Inflammatory macrophage treated with lipopolysaccharide for 1 hour (primary cell): ENCODE measurements around the gene CNTN6.
A peak's percentile ranks its signal among the peaks of the same experiment; 100 is the strongest.

ENCODE experiments used
- DNase-seq, 2 donors: peaks; one replicate each; pipeline ENCODE4 v3.0.0-alpha.2; 2020 to 2022

CNTN6 gene

GRCh38 chr3:1092771-1093170, at the start of gene CNTN6:
CNTN6 (plus strand) TSS chr3:1093024; CDS start chr3:1148009, 54,985 bp downstream.
- DNase-seq, result no peak

DNA sequence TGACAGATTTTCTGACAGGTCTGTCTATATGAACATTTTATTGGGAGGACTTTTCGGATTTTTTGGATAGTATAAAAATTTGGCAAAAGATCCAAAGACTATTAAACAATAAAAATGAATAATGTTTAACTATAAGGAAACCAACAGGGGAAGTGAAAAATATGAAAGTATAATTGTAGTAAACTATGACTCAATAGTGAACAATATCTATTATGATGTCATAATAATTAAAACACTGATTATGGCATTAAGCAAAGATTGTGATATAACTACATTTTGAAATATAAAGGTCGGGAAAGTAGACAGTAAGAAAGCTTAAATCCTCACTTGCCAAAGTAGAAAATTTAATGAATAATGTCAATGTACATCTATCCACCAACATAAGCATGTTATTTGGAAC, 44.3 kb upstream of the CNTN6 start:
- DNase-seq, result no peak

GRCh38 chr3:1055870-1056269, 37.0 kb upstream of the CNTN6 start:
- DNase-seq, result no peak

GRCh38 chr3:1056744-1057143, 36.1 kb upstream of the CNTN6 start:
- no peak for DNase-seq

- no peak for DNase-seq
Measured at GRCh38 chr3:1057436-1057835, 35.4 kb upstream of the CNTN6 start.

DNA sequence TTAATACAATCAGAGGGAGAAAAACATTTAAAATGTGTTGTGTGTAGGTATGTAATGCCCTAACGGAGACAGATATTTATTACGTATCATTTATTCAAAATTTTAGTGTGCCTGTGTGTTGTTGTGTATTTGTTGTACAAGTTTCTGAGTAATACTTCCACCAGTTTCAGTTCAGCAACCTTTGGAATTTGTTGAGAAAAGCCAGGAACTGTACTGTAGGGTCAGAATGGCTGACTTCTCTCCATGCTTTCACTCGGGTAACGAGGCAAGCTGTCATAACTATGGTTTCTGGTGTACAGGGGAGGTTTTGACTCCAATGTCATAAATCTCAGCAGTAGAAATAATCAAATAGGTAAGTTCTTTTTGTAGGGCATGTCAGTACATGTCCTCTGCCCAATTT, 23.8 kb upstream of the CNTN6 start:
- no peak for DNase-seq

GRCh38 chr3:1072041-1072440, 20.8 kb upstream of the CNTN6 start:
- DNase-seq, result no peak

- no peak for DNase-seq
Measured at GRCh38 chr3:1079662-1080061, 13.2 kb upstream of the CNTN6 start.

DNA sequence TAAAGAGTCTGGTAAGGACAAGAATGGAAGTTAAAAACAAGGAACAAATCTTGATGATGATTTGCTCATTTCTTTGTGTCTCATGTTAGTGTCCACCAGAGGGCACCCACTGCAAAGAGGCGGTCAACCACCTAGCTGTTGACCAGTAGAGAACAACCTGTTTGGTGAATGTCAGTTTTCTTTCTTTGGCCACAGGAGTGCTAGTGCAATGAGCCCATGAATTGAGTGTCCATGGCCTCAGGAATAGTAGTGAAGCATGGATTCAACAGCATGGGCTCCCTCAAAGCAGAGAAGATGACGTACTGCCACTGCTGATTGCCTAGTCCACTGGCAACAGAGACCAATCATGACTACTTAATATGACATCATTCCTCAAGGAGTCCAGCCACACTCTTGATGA, 10.7 kb upstream of the CNTN6 start:
- peak; percentile 2 to 4 for DNase-seq

DNA sequence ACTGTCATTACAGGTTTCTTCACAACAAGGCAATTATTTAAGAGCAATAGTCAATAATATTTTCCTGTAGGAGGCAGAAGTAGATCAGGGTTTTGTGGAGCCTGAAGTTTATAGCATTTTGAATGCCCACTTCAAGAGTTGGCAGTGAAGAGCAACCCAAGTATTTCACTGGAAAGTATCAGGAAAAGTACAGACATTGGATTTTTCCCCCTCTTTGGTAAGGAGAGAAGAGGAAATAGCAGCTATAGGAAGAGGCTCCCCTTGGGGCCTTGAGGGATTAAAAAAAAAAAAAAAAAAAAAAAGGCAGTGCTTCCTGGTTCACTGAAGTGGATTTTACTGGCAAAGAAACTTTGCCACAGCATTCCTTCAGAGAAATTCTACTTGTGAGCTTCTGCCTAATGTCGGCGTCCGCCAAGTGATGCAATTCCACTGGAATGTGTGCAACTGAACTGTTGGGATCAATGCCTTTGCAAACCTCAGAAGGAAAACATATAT, 5.7 kb upstream of the CNTN6 start:
- DNase-seq, result no peak

GRCh38 chr3:1088503-1088902, 4.3 kb upstream of the CNTN6 start:
- DNase-seq, result no peak

GRCh38 chr3:1091286-1091685, 1.5 kb upstream of the CNTN6 start:
- no peak for DNase-seq

- DNase-seq, result no peak
Measured at GRCh38 chr3:1092061-1092460, 763 bp upstream of the CNTN6 start.

DNA sequence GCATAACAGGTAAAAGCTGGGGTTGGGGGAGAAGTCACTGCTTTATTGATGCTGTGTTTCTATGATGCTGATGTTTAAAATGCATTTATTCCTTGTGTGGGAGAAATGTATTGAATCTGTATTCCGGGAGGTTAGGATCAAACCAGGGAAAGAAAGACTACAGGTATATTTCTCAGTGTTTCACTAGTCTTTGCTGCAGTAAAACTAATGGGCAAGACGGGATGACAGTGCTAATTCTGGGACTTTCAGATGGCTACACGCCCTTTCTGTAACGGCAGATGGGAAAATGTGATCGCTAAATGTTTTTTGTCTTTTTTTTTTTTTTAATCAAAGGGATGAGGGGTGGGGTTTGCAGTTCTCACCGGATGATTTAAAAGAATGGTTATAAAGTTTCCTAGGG, 393 bp downstream of the CNTN6 start:
- no peak for DNase-seq

DNA sequence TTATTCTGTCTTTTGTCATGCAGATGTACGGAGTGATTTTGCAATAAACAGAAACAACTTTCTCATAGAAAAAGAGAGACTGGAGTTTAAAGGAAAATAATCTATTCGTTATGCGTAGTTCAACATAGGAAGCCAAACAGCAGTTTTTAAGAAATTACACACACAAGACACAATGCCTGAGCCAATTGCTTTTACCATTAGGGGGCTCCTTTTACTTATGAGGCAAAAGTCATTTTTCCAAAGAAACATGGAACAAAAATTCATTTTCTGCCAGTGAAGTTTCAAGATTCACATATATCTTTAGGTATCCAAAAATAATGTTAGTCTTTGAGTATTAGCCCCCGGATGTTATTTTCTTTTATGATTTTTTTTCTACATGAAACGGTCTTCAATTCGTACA, 10.7 kb downstream of the CNTN6 start:
- no peak for DNase-seq

DNA sequence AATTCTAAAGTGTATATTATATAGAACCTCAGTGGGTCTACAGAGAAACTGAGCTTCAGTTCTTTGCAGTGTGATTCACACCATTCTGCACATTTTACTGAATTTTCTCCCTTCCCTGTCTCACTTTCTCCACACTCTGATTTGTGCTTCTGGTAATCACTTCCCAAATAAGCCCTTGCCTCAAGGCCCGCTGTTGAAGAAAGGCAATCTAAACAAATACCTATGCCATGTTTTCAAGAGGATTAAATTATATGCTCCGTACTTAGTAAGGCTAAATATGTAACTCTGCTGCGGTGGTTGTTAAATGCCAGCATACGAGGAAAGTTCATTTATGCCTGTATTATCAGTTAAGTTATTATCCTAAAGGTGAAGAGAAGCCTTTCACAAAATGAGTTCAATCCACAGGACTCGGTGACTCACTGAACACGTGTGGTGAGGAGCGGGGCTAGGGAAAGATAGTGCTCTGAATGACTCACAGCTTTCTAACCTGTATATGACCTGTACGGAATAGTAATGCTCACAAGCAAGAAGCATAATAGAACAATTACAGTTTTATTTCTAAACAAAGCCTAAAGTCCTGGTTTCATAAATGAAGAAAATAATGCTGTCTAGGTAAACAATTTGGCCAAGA, 25.1 kb downstream of the CNTN6 start:
- DNase-seq, result no peak

- DNase-seq, result no peak
Measured at GRCh38 chr3:1131166-1131565, 38.3 kb downstream of the CNTN6 start.

DNA sequence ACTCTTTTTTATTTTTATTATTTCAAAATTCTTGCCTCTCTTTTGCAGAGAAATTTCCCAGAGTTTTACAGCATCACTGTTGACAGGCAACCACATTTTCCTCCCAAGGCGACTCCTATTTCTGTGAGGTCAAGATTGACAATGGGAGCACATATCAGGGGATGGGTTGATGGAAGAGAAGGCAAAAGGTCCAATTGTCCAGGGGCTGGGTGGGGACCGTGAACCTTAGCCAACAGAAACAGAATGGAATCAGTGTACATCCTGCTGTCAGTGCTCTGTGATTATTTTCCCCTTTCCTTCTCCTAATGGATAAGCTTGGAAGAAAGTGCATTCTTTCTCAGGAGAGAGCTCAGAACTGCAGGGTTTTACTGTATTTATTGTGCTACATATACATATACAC, 42.4 kb downstream of the CNTN6 start:
- DNase-seq, result no peak

GRCh38 chr3:1138036-1138435, 45.2 kb downstream of the CNTN6 start:
- no peak for DNase-seq

GRCh38 chr3:1139071-1139470, 46.2 kb downstream of the CNTN6 start:
- no peak for DNase-seq

- DNase-seq, result no peak
Measured at GRCh38 chr3:1147326-1147725, 54.5 kb downstream of the CNTN6 start.

- no peak for DNase-seq
Measured at GRCh38 chr3:1147819-1148218, 55.0 kb downstream of the CNTN6 start.

DNA sequence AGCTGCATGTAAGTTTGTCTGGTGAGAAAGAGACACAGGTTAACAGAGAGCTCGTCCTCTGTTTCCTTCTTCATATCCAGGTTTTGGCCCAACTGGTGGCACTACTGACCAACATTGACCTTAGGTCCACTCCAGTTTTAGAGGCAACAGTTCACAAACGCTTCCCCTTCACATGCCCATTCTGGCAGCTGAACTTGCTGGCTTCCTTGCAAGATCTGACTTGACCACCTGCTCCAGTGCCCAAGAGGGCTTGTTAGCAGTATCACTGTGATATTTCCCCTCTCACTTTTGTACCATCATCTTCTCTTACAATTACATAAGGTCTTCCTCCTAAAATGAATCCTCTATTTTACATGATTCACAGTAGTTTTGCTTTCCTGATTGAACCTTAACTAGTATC, 71.3 kb downstream of the CNTN6 start:
- DNase-seq, result no peak

GRCh38 chr3:1171320-1171719, 78.5 kb downstream of the CNTN6 start:
- no peak for DNase-seq

DNA sequence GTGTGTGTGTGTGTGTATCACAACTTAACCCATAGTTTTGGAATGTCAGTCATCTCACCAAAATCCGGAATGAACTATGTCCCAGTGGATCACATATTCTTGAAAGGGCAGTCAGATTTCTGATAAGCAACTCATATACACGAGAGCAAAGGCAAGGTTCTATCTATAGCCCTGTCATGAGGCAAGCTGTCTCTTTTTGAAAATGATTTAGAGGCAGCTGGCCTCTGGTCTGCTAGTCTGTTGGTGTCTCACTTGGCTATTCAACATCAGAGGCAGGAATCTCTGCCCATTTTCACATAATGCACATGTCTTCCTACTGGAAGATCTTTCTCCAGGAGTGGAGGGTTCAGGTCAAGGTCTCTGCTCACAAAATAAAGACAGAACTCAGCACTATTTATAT, 79.8 kb downstream of the CNTN6 start:
- DNase-seq, result no peak

DNA sequence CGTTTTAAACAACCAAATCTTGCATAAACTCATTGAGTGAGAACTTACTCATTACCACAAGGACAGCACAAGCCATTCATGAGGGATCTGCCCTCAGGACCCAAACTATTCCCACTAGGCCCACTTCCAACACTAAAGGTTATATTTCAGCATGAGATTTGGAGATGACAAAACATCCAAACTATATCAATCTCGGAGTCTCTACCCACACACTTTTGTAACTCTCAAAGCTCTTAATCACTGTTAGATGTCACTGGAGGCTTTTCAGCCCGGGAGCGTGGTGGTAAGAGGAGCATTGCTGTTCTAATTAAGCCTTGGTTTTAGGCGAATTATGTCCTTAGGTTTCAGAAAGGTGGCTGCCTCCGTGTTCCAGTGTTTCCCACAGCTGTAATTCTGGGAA, 86.3 kb downstream of the CNTN6 start:
- DNase-seq, result no peak
